Naive thymus-derived CD4-positive, alpha-beta T cell (primary cell): ENCODE data around the gene SSBP3. TPM values are rescaled to one million over a fixed set of nuclear protein-coding genes. Genes with fewer than 3 reads are reported as not detected.
"Not testable (repeated sequence)": the region's sequence is repeated elsewhere in the genome, so short reads cannot be mapped to it uniquely, and the experiment has no call there.

Experiments
- ATAC-seq: fragments of 150-1000 bp; cut with Tn5 transposase; 2 replicates; pipeline ENCODE4 v1.10.0; 2021; ENCODE audit warnings: mild to moderate bottlenecking, moderate library complexity
- CTCF ChIA-PET: fragments of 350-600 bp; sonication (Branson Sonifier 250); formaldehyde crosslinking; loops from one replicate; lab custom pipeline; 2021; ENCODE audit warnings: antibody characterized with exemption; lab: Charles Lee
- POLR2A ChIA-PET: fragments of 350-600 bp; sonication (Branson Sonifier 250); formaldehyde crosslinking; loops from one replicate; lab custom pipeline; 2021; ENCODE audit warnings: antibody characterized with exemption, inconsistent platforms; lab: Charles Lee
- DNase-seq, 9 donors: peaks; one replicate each; pipeline versions ENCODE4 v3.0.0 to v3.0.0-alpha.2; 2020 to 2022; ENCODE audit warnings: mixed read lengths in 1 of 9
- H3K27ac ChIP-seq: one replicate; pipeline ENCODE4 v1.7.0; 2013; ENCODE audit warnings: mild to moderate bottlenecking, low read depth, low read length, moderate library complexity
- H3K27me3 ChIP-seq, 2 donors: one replicate each; pipeline ENCODE4 v1.7.0; 2013; ENCODE audit warnings: low read length in 2 of 2, mild to moderate bottlenecking in 2 of 2, moderate library complexity in 2 of 2; ENCODE audit not compliant: control insufficient read depth in 2 of 2, insufficient read depth in 2 of 2
- H3K36me3 ChIP-seq, 3 experiments: 1 replicate in 2 of 3; 2 replicates in 1 of 3; pipeline ENCODE4 v1.7.0; 2013; ENCODE audit warnings: low read length in 3 of 3, mild to moderate bottlenecking in 3 of 3, moderate library complexity in 1 of 3; ENCODE audit not compliant: insufficient read depth in 3 of 3, control insufficient read depth in 2 of 3
- H3K4me1 ChIP-seq, 2 donors: one replicate each; pipeline ENCODE4 v1.7.0; 2013; ENCODE audit warnings: low read length in 2 of 2, mild to moderate bottlenecking in 2 of 2, moderate library complexity in 1 of 2; ENCODE audit not compliant: control insufficient read depth in 2 of 2, insufficient read depth in 2 of 2
- H3K4me3 ChIP-seq: 2 replicates; pipeline ENCODE4 v1.7.0; 2013; ENCODE audit warnings: mild to moderate bottlenecking, low read length
- H3K9me3 ChIP-seq, 3 experiments: 1 replicate in 2 of 3; 2 replicates in 1 of 3; pipeline ENCODE4 v1.7.0; 2013; ENCODE audit warnings: low read length in 3 of 3; ENCODE audit not compliant: control insufficient read depth in 2 of 3
- H3K27ac Mint-ChIP-seq, 9 donors: one replicate each; pipeline ENCODE4 v1.8.0; 2020 to 2022; ENCODE audit warnings: mixed read lengths in 9 of 9, mild to moderate bottlenecking in 8 of 9, moderate library complexity in 5 of 9, inconsistent platforms in 2 of 9
- H3K27me3 Mint-ChIP-seq, 5 donors: one replicate each; pipeline ENCODE4 v1.8.0; 2021 to 2022; ENCODE audit warnings: mixed read lengths in 5 of 5, mild to moderate bottlenecking in 1 of 5
- H3K36me3 Mint-ChIP-seq, 5 donors: one replicate each; pipeline ENCODE4 v1.8.0; 2020 to 2022; ENCODE audit warnings: mixed read lengths in 5 of 5, mild to moderate bottlenecking in 3 of 5, inconsistent platforms in 1 of 5
- H3K4me1 Mint-ChIP-seq, 7 donors: one replicate each; pipeline ENCODE4 v1.8.0; 2020 to 2022; ENCODE audit warnings: mixed read lengths in 7 of 7, mild to moderate bottlenecking in 3 of 7, inconsistent platforms in 1 of 7
- H3K4me3 Mint-ChIP-seq, 10 donors: one replicate each; pipeline ENCODE4 v1.8.0; 2020 to 2022; ENCODE audit warnings: mild to moderate bottlenecking in 10 of 10, mixed read lengths in 10 of 10, moderate library complexity in 6 of 10, inconsistent platforms in 2 of 10
- H3K9me3 Mint-ChIP-seq, 11 donors: one replicate each; pipeline ENCODE4 v1.8.0; 2020 to 2022; ENCODE audit warnings: mixed read lengths in 11 of 11, mild to moderate bottlenecking in 4 of 11, inconsistent platforms in 1 of 11, moderate library complexity in 1 of 11
- intact Hi-C, 2 donors: fragments of 100-400 bp; cut with micrococcal nuclease; formaldehyde crosslinking; loops; one replicate each; pipeline ENCODE4 v1.15.1; 2023
- polyA plus RNA-seq, 2 donors: library from polyadenylated mRNA; unstranded; fragments of 300-500 nt; fragmentation: Illumina TruSeq; gene quantifications; one replicate each; pipeline ENCODE4 v1.2.3, GENCODE V29; 2021
- total RNA-seq, 6 experiments: library from RNA in 5 of 6; stranded (reverse) in 5 of 6; gene quantifications; 1 replicate in 5 of 6; 2 replicates in 1 of 6; pipeline ENCODE4 v1.2.3 and lab custom pipeline; 2021 to 2026

The SSBP3 gene
- total and polyA plus RNA-seq, 7 experiments from 2014 or later = 19.4 to 124 (median 80.5) TPM

DNA sequence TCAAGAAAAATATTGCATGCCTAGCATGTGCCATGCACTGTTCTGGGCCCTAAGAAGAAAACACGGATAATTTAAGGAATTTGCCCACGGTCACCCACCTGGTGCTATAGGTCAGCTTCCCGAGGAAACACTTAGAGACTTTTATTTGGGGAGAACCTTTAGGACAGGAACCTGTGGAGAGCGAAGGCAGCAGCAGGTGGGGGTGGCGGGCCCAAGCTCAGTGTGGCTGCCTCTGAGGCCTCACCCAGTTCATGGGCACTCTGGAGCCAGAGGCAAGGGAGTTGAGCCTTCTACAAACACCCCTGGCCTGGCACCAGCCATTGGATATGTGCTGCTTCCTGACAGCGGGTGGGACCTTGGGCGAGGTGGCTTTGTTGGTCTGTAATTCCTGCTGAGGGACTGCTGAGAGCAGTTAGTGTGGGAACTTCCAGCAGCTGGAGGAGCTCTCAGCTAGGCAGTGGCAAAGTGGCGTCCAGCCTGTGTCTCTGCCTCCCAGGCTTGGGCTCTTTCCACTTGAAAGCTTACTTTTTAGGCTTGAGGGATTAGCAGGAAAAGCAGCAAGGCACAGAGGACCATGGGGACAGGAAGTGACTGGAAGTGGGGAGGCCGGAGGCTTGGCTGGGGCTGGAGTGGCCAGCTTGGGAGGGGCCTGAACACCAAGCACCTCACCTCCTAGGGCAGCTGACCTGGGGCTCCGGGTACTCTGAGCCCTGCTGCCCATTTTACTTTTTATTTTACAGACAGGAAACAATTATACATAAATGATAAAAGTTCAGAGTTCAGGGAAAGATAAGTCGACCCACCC lies 187.1 kb downstream of the SSBP3 start:
- Histone ChIP-seq H3K27ac (no peak overlapping the region), H3K4me3 (no peak overlapping the region), H3K27me3 (no peaks in the 10 kb centered on the region), H3K9me3 (no peaks in the 10 kb centered on the region), H3K4me1 (no peaks in the 10 kb centered on the region), H3K36me3 (peaks cover 23 to 74% (median 33%) of the 10 kb centered on the region in 3 experiments)
- H3K27me3 Mint-ChIP-seq = no peaks in the 10 kb centered on the region
- H3K27ac Mint-ChIP-seq = peak overlapping the region in 4 of 9 donors; percentile 35 to 78 (median 69)
- CTCF ChIA-PET = interaction anchor here (0.7 to 1.1 kb wide), 2 partner anchors 9 to 287 kb away, joined by 3 read pairs; no protein-coding TSS in a partner anchor
- H3K4me3 Mint-ChIP-seq = no peak overlapping the region
- no peaks in the 10 kb centered on the region for H3K9me3 Mint-ChIP-seq
- peaks cover 5 to 34% (median 12%) of the 10 kb centered on the region in 7 donors for H3K4me1 Mint-ChIP-seq
- H3K36me3 Mint-ChIP-seq = peaks cover 11 to 38% (median 21%) of the 10 kb centered on the region in 5 donors
- intact Hi-C loops = no loop called here
- POLR2A ChIA-PET = interaction anchor here (0.6 to 1.1 kb wide), 3 partner anchors 19 to 458 kb away, joined by 3 read pairs; partner anchors contain the start of genes CYB5RL and MRPL37
- DNase-seq (no peak), ATAC-seq (no peak)

DNA sequence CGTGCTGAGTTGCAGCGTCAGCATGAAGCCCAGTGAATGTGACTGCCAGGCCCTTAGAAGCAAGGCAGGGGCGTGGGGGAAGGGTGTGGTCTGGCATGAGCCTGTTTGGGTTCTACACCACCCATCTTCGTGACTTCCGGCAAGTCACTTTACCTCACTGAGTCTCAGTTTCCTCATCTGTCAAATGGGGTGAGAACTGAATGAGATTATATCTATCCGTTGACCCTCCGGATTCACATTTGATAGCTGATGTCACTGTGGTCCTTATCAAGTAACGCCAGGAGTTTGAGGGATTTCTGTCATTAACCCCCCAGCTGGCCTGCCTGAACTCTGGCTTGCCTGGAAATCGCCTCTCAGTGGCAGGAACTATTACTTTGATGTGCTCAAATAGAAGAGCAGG lies 190.7 kb downstream of the SSBP3 start:
- H3K9me3 ChIP-seq = no peaks in the 10 kb centered on the region
- H3K36me3 Mint-ChIP-seq = peaks cover 19 to 61% (median 35%) of the 10 kb centered on the region in 5 donors
- no peaks in the 10 kb centered on the region for H3K27me3 Mint-ChIP-seq
- no peak overlapping the region for H3K4me3 Mint-ChIP-seq
- no peaks in the 10 kb centered on the region for H3K4me1 ChIP-seq
- H3K27ac ChIP-seq = no peak overlapping the region
- DNase-seq (no peak), ATAC-seq (no peak)
- H3K36me3 ChIP-seq = peaks cover 50 to 97% (median 60%) of the 10 kb centered on the region in 3 experiments
- intact Hi-C loops = no loop called here
- CTCF ChIA-PET = no interaction called here
- no peak overlapping the region for H3K4me3 ChIP-seq
- no peaks in the 10 kb centered on the region for H3K9me3 Mint-ChIP-seq
- no peak overlapping the region for H3K27ac Mint-ChIP-seq
- POLR2A ChIA-PET = no interaction called here
- peaks cover 0 to 32% (median 9%) of the 10 kb centered on the region in 7 donors for H3K4me1 Mint-ChIP-seq
- no peaks in the 10 kb centered on the region for H3K27me3 ChIP-seq

DNA sequence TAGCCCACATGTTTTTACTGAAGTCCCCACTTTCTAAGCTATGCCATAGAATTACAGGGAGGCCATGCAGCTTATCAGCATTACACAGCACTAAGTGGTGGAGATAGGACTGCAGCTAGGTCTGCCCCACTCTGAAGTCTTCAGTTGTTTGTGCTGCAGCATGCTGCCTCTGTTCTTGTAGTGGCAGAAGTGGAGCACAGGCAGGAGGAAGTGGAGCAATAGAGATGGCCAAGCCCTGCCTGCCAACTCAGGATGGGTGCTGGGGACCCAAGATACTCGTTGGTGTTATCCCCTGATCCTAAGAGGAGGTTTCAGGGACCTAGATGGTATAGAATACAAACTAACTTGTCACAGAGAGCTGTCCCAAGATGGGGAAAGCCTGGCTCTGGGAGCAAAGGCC lies 193.3 kb downstream of the SSBP3 start:
- POLR2A ChIA-PET = no interaction called here
- Mint-ChIP-seq H3K27me3 (no peaks in the 10 kb centered on the region), H3K27ac (peak overlapping the region in 3 of 9 donors; percentile 7 to 70 (median 48))

DNA sequence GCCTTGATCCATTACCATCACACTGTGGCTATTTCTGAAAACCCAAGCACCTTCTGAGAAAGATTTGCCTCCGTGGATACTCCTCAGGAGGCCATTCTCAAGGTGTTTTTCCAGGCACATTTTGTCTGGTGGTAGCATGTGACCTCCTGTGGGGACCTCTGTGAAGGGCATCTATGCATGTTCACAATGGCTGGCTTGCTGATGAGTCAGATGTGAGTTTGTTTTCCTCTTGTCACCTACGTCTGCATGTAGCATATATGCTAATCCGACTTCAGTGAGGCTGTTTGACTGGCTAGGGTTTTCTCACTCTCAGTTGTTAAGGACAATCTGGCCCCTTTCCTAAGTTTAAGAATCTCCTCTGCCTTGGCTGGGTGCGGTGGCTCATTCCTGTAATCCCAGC lies 198.3 kb downstream of the SSBP3 start:
- DNase-seq, H3K4me3 ChIP-seq, H3K27ac Mint-ChIP-seq, H3K9me3 ChIP-seq, H3K27me3 Mint-ChIP-seq, H3K27me3 ChIP-seq, H3K9me3 Mint-ChIP-seq, POLR2A ChIA-PET, H3K4me1 ChIP-seq, ATAC-seq, H3K4me3 Mint-ChIP-seq, H3K27ac ChIP-seq: not testable (repeated sequence)
- CTCF ChIA-PET = interaction anchor here (0.5 kb wide), 1 partner anchor 209 kb away, joined by 3 read pairs; no protein-coding TSS in a partner anchor
- Mint-ChIP-seq H3K36me3 (peaks cover 25 to 61% (median 40%) of the 10 kb centered on the region in 5 donors), H3K4me1 (peaks cover 4 to 28% (median 15%) of the 10 kb centered on the region in 7 donors)
- intact Hi-C loops = loop anchor here in 1 of 2 donors (10.0 kb wide), 1 partner anchor 373 kb away; the partner anchor contains the start of gene NDC1
- H3K36me3 ChIP-seq = peaks cover 32 to 77% (median 37%) of the 10 kb centered on the region in 3 experiments

More for the DNA sequence above, 193.3 kb downstream of the SSBP3 start:
- no peaks in the 10 kb centered on the region for H3K4me1 ChIP-seq
- no peaks in the 10 kb centered on the region for H3K9me3 ChIP-seq
- no peaks in the 10 kb centered on the region for H3K27me3 ChIP-seq
- Mint-ChIP-seq H3K4me1 (peaks cover 0 to 30% (median 5%) of the 10 kb centered on the region in 7 donors), H3K4me3 (no peak overlapping the region), H3K9me3 (no peaks in the 10 kb centered on the region), H3K36me3 (peaks cover 26 to 65% (median 33%) of the 10 kb centered on the region in 5 donors)
- no peak overlapping the region for H3K27ac ChIP-seq
- CTCF ChIA-PET = no interaction called here
- DNase-seq (no peak), ATAC-seq (peak; percentile 22)
- intact Hi-C loops = no loop called here
- peaks cover 56 to 97% (median 57%) of the 10 kb centered on the region in 3 experiments for H3K36me3 ChIP-seq
- no peak overlapping the region for H3K4me3 ChIP-seq

DNA sequence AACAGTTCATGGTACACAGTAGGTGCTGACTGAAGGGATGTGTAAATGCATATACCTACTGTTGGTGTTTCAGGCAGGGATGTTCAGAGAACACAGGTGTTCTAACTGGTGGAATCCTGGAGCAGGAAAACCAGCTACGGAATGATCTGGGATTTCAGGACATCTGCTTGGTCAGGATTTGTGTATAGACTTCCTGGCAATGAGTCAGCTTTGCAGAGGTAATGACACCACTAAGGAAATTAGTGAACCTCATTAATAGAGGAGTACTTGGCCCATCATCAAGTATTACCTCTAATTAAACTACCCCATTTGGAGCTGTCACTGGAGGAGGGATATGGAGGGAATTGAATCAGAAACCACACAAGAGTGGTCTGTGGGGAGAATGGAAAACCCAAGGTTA lies 198.9 kb downstream of the SSBP3 start:
- Mint-ChIP-seq H3K4me3 (no peak overlapping the region), H3K27ac (no peak overlapping the region), H3K4me1 (peaks cover 8 to 34% (median 21%) of the 10 kb centered on the region in 7 donors), H3K27me3 (no peaks in the 10 kb centered on the region), H3K36me3 (peaks cover 30 to 55% (median 37%) of the 10 kb centered on the region in 5 donors), H3K9me3 (no peaks in the 10 kb centered on the region)
- intact Hi-C loops = loop anchor here in 1 of 2 donors (10.0 kb wide), 1 partner anchor 372 kb away; the partner anchor contains the start of gene NDC1
- CTCF ChIA-PET = interaction anchor here (0.5 to 0.6 kb wide), 2 partner anchors 153 to 210 kb away, joined by 3 read pairs; no protein-coding TSS in a partner anchor
- Histone ChIP-seq H3K4me1 (no peaks in the 10 kb centered on the region), H3K27ac (no peak overlapping the region), H3K36me3 (peaks cover 27 to 71% (median 31%) of the 10 kb centered on the region in 3 experiments), H3K27me3 (no peaks in the 10 kb centered on the region), H3K4me3 (no peak overlapping the region), H3K9me3 (no peaks in the 10 kb centered on the region)
- POLR2A ChIA-PET = no interaction called here
- ATAC-seq (no peak), DNase-seq (no peak)

DNA sequence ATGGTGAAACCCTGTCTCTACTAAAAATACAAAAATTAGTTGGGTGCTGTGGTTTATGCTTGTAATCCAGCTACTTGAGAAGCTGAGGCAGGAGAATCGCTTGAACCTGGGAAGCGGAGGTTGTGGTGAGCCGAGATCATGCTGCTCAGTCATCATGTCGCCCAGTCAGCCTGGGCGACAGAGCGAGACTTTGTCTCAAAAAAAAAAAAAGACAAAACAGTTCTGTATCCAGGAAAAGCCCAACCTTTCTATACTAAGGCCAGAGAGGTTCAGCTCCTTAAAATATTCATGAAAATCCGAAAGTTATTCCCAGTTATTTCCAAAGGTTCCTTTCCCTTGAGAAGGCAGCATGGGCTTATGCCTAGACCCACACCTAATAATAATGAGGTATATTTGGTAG lies 202.0 kb downstream of the SSBP3 start:
- Mint-ChIP-seq H3K4me1 (peaks cover 28 to 53% (median 39%) of the 10 kb centered on the region in 7 donors), H3K4me3 (no peak overlapping the region), H3K27me3 (no peaks in the 10 kb centered on the region), H3K27ac (no peak overlapping the region), H3K9me3 (no peaks in the 10 kb centered on the region), H3K36me3 (peaks cover 18 to 34% (median 29%) of the 10 kb centered on the region in 5 donors)
- Histone ChIP-seq H3K4me1 (peaks cover 6 to 13% of the 10 kb centered on the region in 2 donors), H3K27me3 (no peaks in the 10 kb centered on the region), H3K9me3 (no peaks in the 10 kb centered on the region), H3K27ac (no peak overlapping the region), H3K36me3 (peaks cover 10 to 46% (median 10%) of the 10 kb centered on the region in 3 experiments), H3K4me3 (no peak overlapping the region)
- no peak for DNase-seq
- no peak for ATAC-seq
- ChIA-PET CTCF (interaction anchor here (0.5 to 0.6 kb wide), 2 partner anchors 19 to 1248 kb away, joined by 3 to 4 read pairs; no protein-coding TSS in a partner anchor), POLR2A (no interaction called here)
- intact Hi-C loops = loop anchor here in 1 of 2 donors (5.0 to 10.0 kb wide), 2 partner anchors 153 to 369 kb away; partner anchors contain the start of gene NDC1
